Astrocyte (in vitro differentiated cells and primary cell): ENCODE data around the gene RNLS.

Experiments used
- CTCF ChIP-seq: IDR thresholded peaks from 2 replicates; pipeline ENCODE4 v1.5.1; 2011; ENCODE audit warnings: low read depth, mild to moderate bottlenecking, inconsistent platforms, low read length, moderate library complexity; ENCODE audit not compliant: insufficient read depth
- EZH2 ChIP-seq: IDR thresholded peaks from 2 replicates; pipeline ENCODE4 v1.6.1; 2012; ENCODE audit warnings: mild to moderate bottlenecking, low read length, inconsistent platforms; ENCODE audit not compliant: insufficient read depth

GRCh38 chr10:88586462-88586861 lies 3.3 kb upstream of the RNLS start, which contains the start of gene LIPJ:
- no peak for TF ChIP-seq CTCF
- no peak for TF ChIP-seq EZH2
